KMS-11 (cell line): ENCODE measurements around the gene CCDC177.

Experiments
- H2AFZ ChIP-seq: fragments of 200-600 bp; sonication (generic); 2 replicates; pipeline ENCODE4 v1.6.1; 2016; ENCODE audit warnings: antibody characterized with exemption, mixed run types, low read depth
- H3K27ac ChIP-seq: fragments of 200-600 bp; sonication (generic); 2 replicates; pipeline ENCODE4 v1.6.1; 2016; ENCODE audit warnings: mild to moderate bottlenecking, mixed run types
- H3K27me3 ChIP-seq: fragments of 200-600 bp; sonication (generic); 2 replicates; pipeline ENCODE4 v1.6.1; 2017; ENCODE audit warnings: mild to moderate bottlenecking, low read depth, mixed run types, moderate library complexity; ENCODE audit not compliant: insufficient read depth
- H3K36me3 ChIP-seq: fragments of 200-600 bp; sonication (generic); 2 replicates; pipeline ENCODE4 v1.6.1; 2017; ENCODE audit warnings: mild to moderate bottlenecking, mixed run types; ENCODE audit not compliant: insufficient read depth
- H3K4me1 ChIP-seq: fragments of 200-600 bp; sonication (generic); 2 replicates; pipeline ENCODE4 v1.6.1; 2016; ENCODE audit warnings: mild to moderate bottlenecking, low read depth, mixed run types; ENCODE audit not compliant: poor library complexity, severe bottlenecking
- H3K4me2 ChIP-seq: fragments of 200-600 bp; sonication (generic); 2 replicates; pipeline ENCODE4 v1.7.0; 2016; ENCODE audit warnings: mild to moderate bottlenecking, mixed run types
- H3K4me3 ChIP-seq: fragments of 200-600 bp; sonication (generic); IDR thresholded peaks from 2 replicates; pipeline ENCODE4 v1.6.1; 2017; ENCODE audit warnings: low read depth, low read length, mixed read lengths; ENCODE audit not compliant: insufficient read depth
- H3K79me2 ChIP-seq: fragments of 200-600 bp; sonication (generic); 2 replicates; pipeline ENCODE4 v1.6.1; 2016; ENCODE audit warnings: low read depth, mixed run types; ENCODE audit not compliant: insufficient read depth
- H3K9ac ChIP-seq: fragments of 200-600 bp; sonication (generic); 2 replicates; pipeline ENCODE4 v1.6.1; 2016; ENCODE audit warnings: mild to moderate bottlenecking, mixed run types
- H4K20me1 ChIP-seq: fragments of 200-600 bp; sonication (generic); 2 replicates; pipeline ENCODE4 v1.6.1; 2016; ENCODE audit warnings: mild to moderate bottlenecking, mixed run types; ENCODE audit not compliant: insufficient read depth
- CTCF ChIP-seq: fragments of 200-600 bp; sonication (generic); conservative IDR thresholded peaks from 2 replicates; pipeline ENCODE4 v1.6.1; 2017; ENCODE audit warnings: low read depth, mild to moderate bottlenecking, antibody characterized with exemption, low read length, moderate library complexity, mixed read lengths

The CCDC177 gene

GRCh38 chr14:69529563-69529962 lies 45.1 kb downstream of the CCDC177 start:
- Histone ChIP-seq H2AFZ (no peak overlapping the region), H3K36me3 (no peaks in the 10 kb centered on the region), H3K4me1 (no peaks in the 10 kb centered on the region), H3K27ac (no peak overlapping the region), H3K4me3 (no peak overlapping the region), H3K9ac (no peak overlapping the region), H3K79me2 (no peaks in the 10 kb centered on the region), H4K20me1 (no peaks in the 10 kb centered on the region), H3K27me3 (no peaks in the 10 kb centered on the region), H3K4me2 (no peak overlapping the region)
- TF ChIP-seq CTCF, result no peak

GRCh38 chr14:69528930-69529329 lies 45.7 kb downstream of the CCDC177 start:
- H3K4me1 ChIP-seq, result no peaks in the 10 kb centered on the region
- no peak overlapping the region for H3K4me3 ChIP-seq
- no peak overlapping the region for H3K27ac ChIP-seq
- H3K4me2 ChIP-seq, result no peak overlapping the region
- H2AFZ ChIP-seq, result no peak overlapping the region
- H4K20me1 ChIP-seq, result no peaks in the 10 kb centered on the region
- no peaks in the 10 kb centered on the region for H3K36me3 ChIP-seq
- TF ChIP-seq CTCF, result no peak
- H3K9ac ChIP-seq, result no peak overlapping the region
- H3K27me3 ChIP-seq, result no peaks in the 10 kb centered on the region
- no peaks in the 10 kb centered on the region for H3K79me2 ChIP-seq

GRCh38 chr14:69528143-69528542 lies 46.5 kb downstream of the CCDC177 start:
- H3K9ac ChIP-seq, result no peak overlapping the region
- no peaks in the 10 kb centered on the region for H4K20me1 ChIP-seq
- no peak overlapping the region for H3K4me3 ChIP-seq
- H3K79me2 ChIP-seq, result no peaks in the 10 kb centered on the region
- TF ChIP-seq CTCF, result no peak
- no peak overlapping the region for H2AFZ ChIP-seq
- no peak overlapping the region for H3K4me2 ChIP-seq
- H3K27ac ChIP-seq, result no peak overlapping the region
- H3K27me3 ChIP-seq, result no peaks in the 10 kb centered on the region
- no peaks in the 10 kb centered on the region for H3K4me1 ChIP-seq
- no peaks in the 10 kb centered on the region for H3K36me3 ChIP-seq

GRCh38 chr14:69527635-69528034 lies 47.0 kb downstream of the CCDC177 start:
- Histone ChIP-seq H3K27ac (no peak overlapping the region), H3K4me1 (no peaks in the 10 kb centered on the region), H2AFZ (no peak overlapping the region), H4K20me1 (no peaks in the 10 kb centered on the region), H3K9ac (no peak overlapping the region), H3K4me3 (no peak overlapping the region), H3K27me3 (no peaks in the 10 kb centered on the region), H3K79me2 (no peaks in the 10 kb centered on the region), H3K4me2 (no peak overlapping the region), H3K36me3 (no peaks in the 10 kb centered on the region)
- no peak for TF ChIP-seq CTCF

- no peak overlapping the region for H3K27ac ChIP-seq
- no peak overlapping the region for H2AFZ ChIP-seq
- no peak for TF ChIP-seq CTCF
- H3K27me3 ChIP-seq, result no peaks in the 10 kb centered on the region
- H3K79me2 ChIP-seq, result no peaks in the 10 kb centered on the region
- no peak overlapping the region for H3K4me3 ChIP-seq
- no peaks in the 10 kb centered on the region for H3K36me3 ChIP-seq
- no peaks in the 10 kb centered on the region for H3K4me1 ChIP-seq
- H3K4me2 ChIP-seq, result no peak overlapping the region
- H3K9ac ChIP-seq, result no peak overlapping the region
- H4K20me1 ChIP-seq, result no peaks in the 10 kb centered on the region
Observed at GRCh38 chr14:69525896-69526295, 48.8 kb downstream of the CCDC177 start.
